HG03280 (cell line): ENCODE measurements around the gene DCTN4.
"Not testable (repeated sequence)": the region's sequence is repeated elsewhere in the genome, so short reads cannot be mapped to it uniquely, and the experiment has no call there.

Experiments
- ATAC-seq: cut with Tn5 transposase; IDR thresholded peaks from one replicate; pipeline ENCODE4 v1.9.1; 2021; ENCODE audit warnings: mild to moderate bottlenecking, moderate library complexity; ENCODE audit not compliant: unreplicated experiment

Gene DCTN4

DNA sequence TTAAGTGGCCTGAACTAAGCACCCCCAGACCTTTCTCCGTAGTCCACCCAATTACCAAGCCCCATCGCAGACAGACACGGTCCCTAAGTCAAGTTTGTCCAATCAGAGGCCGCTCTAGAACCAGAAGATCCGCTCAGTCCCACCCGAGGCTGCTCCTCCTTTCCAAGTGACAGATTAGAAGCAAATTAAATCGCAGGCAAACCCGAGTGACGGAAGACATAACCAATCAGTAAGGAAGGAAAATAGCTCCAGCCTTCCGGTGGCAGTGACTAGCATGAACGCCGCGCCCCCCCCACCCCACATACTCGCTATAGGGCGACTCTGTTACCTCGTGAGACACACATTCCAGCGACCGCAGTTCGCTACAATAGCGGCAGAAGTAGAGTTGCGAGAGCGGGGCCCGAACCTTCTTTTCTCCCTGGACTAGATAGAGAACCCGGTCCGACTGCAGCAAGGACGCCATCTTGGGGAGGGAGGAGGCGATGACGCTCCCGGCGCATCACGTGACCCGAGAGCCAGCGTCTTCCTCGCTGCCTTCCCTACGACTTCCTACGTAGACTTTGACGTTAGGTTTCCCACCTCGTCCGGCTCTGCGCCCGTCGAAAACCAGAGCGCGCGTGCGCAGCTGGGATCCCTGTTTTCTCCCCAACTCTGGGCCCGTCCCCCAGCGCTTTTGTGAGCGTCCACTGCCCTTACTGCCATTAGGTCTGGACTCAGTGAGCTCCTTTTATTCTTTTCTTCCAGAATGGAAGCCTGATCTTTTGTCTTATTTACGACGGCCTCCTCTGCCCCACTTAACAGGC is at the start of gene DCTN4:
Gene DCTN4, minus strand, starts transcription at position 487 of the 803 bp plus-strand sequence. Its CDS starts 24 bp downstream, at position 463.
- ATAC-seq, result peak; percentile 95

DNA sequence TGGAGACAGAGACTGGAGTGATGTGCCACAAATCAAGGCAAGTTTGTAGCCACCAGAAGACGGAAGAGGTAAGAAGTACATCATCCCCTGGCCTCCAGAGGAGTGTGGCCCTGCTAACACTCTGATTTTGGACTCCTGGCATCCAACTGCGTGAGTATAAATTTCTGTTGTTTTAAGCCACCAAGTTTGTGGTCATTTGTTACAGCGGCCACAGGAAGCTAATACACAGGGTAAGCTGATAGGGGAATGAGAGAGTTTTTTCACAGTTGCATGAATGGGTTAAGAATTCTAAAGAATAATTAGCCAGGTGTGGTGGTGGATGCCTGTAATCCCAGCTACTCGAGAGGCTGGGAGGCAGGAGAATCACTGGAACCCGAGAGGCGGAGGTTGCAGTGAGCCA is 45.6 kb upstream of the DCTN4 start:
- no peak for ATAC-seq

DNA sequence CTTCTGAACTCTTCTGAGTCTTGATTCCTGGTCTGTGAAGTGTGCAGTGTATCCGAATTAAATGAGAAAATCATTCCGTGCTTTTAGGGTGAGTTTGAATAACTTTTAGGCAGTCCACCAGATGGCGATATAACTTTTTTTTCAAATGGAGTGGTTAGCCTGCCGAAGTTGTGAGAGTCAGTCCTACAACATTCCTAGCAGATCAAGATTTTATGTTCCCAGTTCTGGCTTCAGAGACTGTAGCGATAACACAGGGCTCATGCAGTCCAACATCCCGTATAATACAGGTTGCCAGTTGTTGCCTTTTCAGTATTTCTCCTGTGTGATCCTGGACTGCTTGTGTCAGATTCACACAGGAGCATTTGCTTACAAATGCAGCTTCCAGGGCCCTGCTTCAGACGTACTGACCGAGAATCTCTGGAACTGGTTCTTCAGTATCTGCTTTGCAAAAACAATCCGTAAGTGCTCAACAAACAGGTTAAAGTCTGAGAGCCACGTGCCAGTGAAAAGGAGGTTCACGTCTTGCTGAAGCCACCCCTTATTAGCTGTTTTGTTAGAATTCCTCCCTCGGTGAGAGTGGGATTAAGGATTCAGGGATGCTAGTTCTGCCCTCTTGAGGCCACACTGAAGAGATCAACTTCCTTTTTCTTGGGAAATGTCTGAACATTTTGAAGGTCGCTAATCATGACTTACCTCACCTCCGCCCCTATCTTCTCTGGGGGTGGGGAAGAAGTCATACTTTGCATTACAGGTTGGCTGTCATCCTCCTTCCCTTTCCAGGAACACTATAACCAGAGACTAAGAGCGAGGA is 42.5 kb upstream of the DCTN4 start:
- no peak for ATAC-seq

GRCh38 chr5:150797384-150797783 is 38.6 kb upstream of the DCTN4 start:
- ATAC-seq, result no peak

GRCh38 chr5:150794927-150795326 is 36.1 kb upstream of the DCTN4 start:
- no peak for ATAC-seq

DNA sequence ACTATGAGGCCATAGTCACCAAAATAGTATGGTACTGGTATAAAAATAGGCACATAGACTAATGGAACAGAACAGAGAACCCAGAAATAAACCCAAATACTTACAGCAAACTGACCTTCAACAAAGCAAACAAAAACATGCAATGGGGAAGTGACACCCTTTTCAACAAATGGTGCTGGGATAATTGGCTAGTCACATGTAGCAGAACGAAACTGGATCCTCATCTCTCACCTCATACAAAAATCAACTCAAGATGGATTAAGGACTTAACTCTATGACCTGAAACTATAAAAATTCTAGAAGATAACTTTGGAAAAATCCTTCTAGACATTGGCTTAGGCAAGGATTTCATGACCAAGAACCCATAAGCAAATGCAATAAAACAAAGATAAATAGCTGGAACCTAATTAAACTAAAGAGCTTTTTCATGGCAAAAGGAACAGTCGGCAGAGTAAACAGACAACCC is 34.6 kb upstream of the DCTN4 start:
- not testable (repeated sequence) for ATAC-seq

DNA sequence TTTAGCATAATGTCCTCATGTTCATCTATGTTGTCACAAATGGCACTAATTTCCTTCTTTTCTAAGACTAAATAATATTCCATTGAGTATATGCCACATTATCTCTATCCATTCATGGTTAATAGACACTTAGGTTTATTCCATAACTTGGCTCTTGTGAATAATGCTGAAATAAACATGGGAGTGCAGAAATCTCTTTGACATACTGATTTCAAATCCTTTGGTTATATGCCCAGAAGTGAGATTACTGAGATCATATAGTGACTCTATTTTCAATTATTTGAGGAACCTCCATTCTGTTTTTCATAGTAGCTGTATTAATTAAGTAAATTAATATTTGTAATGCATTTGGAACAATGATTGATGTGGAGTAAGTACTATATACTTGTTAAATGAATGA is 32.7 kb upstream of the DCTN4 start:
- no peak for ATAC-seq

- ATAC-seq, result peak; percentile 91
These were observed 31.3 kb upstream of the DCTN4 start for GRCh38 chr5:150789943-150790611.

DNA sequence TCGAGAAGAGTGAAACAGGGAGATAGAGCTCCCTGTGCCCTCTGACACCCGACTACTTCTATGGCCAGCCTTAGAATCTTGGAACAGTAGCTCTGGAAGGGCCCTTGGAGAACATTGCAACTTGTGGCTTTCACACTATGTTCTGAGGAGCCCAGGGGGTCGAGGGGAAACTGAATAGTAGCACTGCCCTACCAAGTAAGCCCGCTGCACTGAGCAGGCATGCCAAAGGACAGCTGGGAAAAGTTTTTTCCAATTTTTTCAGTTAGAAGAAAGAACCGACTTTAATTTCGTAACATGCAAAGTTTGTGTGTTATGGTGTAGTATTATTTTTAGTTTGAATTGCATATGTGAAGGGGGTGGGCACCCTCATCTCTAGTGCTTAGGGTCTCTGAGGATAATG is 30.6 kb upstream of the DCTN4 start:
- ATAC-seq, result no peak

DNA sequence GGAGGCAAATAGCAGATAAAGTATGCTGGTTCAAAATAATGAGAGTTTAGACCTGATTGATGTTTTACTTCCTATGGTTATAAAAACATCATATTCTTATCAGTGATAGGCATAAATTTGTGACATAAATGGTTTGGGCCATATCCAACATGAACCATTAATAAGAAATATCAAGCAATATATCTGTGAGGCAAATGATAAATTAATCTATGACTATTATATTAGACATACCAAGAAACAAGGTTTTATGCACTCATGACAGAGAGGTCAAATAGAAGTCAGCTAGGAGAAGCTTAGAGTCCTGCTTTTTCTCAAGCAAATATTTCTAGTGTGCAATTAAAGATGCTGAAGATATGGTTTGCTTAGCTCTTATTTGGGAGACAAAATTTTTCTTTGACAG is 30.2 kb upstream of the DCTN4 start:
- no peak for ATAC-seq

GRCh38 chr5:150787656-150788055 is 28.8 kb upstream of the DCTN4 start:
- ATAC-seq, result no peak

- ATAC-seq, result no peak
These were observed 28.1 kb upstream of the DCTN4 start for GRCh38 chr5:150786876-150787275.

DNA sequence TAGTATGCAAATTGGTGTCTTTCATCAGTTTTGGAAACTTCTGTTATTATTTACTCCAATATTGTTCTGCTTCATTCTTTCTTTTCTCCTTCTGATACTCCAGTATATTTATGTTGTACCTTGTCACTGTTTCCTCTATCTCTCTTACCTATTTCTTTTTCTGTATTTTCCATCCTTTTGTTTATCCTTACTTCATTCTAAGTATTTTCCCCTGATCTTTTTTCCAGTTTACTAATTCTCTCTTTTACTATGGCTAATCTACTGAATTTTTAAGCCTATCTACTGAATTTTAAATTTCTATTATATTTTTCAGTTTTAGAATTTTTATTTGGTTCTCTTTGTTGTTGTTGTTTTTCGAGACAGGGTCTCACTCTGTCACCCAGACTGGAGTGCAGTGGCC is 27.1 kb upstream of the DCTN4 start:
- no peak for ATAC-seq

DNA sequence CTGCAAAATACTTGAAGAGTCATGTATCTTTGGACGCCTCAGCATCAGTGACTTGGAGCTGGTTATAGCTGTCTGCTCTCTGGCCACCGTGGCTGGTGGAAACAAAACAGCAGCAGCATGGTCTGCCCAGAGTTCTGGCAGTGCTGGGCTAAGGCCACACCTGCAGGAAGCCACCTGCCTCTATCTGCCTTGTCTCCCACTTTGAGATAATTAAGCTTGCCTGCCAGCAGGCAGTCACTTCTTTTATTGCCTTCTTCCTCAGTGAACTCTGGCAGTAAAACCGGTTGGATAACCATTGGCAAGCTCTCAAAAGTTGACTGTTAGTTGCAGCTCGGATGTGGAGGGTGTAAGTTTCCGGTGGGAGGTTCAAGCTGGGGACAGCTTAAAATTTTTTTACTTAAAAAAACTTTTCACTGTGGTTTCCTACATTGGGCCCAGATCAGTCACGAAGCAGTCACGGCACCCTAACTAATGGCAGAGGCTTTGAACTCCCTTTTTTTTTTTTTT is 24.7 kb upstream of the DCTN4 start:
- ATAC-seq, result peak; percentile 36

GRCh38 chr5:150782850-150783249 is 24.0 kb upstream of the DCTN4 start:
- no peak for ATAC-seq

DNA sequence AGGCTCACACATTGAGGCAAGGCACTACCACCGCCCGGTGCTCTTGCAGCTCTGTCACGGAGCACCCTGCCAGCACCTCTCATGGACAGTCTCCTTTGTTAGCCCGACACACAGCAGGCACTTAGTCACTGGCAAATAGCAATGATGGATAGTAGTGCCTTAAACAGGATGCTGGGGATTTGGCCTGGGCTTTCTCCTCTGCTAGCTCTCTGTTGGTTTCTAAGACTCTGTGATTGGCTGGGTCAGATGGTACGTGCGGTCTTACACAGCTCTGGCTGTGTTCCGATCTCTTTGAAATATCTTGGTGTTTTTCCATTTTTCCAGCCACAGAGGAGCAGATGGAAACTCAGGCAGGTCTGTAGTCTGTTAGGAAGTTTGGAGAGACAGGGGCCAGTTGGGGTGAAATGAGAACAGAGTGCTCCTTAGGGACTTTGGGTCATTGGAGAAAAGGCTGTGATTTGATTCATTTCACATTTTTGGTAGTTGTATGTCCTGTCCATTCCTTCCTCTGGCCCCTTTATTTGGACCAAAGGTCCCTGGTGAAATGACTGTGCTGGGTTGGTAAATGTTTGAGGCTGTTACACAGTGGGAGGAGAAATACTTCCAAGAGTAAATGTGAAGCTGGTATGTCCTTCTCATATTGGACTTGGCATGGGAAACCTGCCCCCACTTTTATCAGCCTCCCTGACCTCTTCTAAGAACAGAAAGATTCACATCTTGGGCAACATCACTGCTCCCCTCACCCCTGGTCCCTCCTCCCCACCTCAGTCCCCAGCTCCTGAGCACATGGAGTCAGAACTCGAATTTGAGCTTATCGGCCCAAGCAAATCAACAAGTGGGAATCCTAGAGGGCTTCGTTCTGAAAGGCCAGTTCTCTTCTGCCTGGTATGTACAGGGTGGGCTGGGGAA is 23.1 kb upstream of the DCTN4 start:
- ATAC-seq, result no peak

GRCh38 chr5:150780816-150781221 is 22.0 kb upstream of the DCTN4 start:
- ATAC-seq, result no peak

DNA sequence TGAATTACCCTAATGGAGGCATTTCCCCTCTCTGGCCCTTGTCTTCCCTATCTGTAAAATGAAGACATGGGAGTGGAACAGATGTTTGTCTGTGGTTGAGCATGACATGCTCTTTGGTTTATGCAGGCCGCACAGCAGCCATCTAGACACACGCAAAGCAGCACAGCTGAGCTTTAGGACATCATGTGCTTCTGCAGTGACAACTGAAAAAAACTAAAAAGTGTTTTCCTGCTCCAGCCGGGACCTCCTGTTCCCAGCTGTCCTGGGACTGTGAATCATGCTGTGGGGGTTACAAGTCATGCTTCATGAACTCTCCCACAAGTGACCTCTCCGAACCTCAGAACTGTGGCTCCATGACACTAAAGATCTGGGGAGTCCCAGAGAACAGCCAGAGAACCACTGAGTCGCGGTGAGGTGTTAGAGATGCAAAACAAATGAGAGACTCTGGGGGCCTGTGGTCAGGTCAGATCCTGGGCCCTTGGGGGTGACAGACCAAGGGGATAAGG is 21.4 kb upstream of the DCTN4 start:
- ATAC-seq, result peak; percentile 47

DNA sequence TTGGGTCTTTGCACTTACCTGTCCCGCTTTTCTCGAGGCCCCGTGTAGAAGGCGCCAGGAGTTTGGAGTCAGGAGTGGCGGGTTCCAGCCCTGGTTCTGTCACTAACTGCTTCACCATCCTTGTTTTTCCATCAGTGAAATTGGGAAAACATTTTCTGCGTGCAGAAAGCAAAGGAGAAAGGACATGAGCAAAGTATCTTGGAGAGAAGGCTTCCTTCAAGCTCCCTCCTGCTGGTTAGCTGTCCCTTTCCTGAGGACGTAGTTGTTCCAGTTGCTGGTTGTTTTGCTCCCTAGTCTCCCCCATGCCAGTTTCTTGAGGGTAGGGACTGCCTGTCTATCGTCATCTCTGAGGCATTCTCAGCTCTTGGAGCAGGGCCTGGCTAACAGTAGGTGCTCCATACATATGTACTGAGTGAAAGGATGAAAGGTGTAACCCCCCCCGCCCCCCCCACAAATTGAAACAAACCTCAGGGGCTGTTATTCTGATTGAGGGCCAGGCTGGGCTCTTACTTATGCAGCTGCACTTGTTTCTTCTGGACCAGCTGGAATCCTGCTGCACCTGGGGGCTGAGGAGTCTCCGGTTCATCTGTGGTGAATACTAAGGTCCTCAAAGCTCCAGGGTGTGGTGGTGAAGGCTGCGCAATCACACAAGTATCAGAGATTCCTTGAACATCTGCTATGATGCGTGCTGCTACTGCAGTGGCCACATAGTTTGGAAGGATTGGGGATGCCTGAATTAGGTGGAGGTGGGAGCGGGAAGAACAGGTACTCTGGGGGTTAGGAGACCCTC is 20.8 kb upstream of the DCTN4 start:
- peak; percentile 2 for ATAC-seq
